Measurements from ENCODE around the gene SGTA.

Gene SGTA

GRCh38 chr19:2770055-2771013 is 12.7 kb downstream of the SGTA start:
- DNase-seq (ENCODE audit: low spot score), result no peak

GRCh38 chr19:2769218-2769617 is 13.9 kb downstream of the SGTA start:
- no peak for DNase-seq (ENCODE audit: low spot score)

GRCh38 chr19:2768365-2769132 is 14.5 kb downstream of the SGTA start:
- DNase-seq (ENCODE audit: low spot score), result no peak

- no peak for DNase-seq (ENCODE audit: low spot score)
Observed at GRCh38 chr19:2767688-2768087, 15.4 kb downstream of the SGTA start.

- DNase-seq (ENCODE audit: low spot score), result no peak
Observed at GRCh38 chr19:2766594-2767372, 16.3 kb downstream of the SGTA start.

GRCh38 chr19:2765376-2765775 is 17.7 kb downstream of the SGTA start:
- DNase-seq (ENCODE audit: low spot score), result no peak

- no peak for DNase-seq (ENCODE audit: low spot score)
Observed at GRCh38 chr19:2764945-2765344, 18.1 kb downstream of the SGTA start.

- DNase-seq (ENCODE audit: low spot score), result no peak
Observed at GRCh38 chr19:2763687-2764086, 19.4 kb downstream of the SGTA start.

- no peak for DNase-seq (ENCODE audit: low spot score)
Observed at GRCh38 chr19:2762783-2763496, 20.1 kb downstream of the SGTA start.

- no peak for DNase-seq (ENCODE audit: low spot score)
Observed at GRCh38 chr19:2761876-2762782, 20.9 kb downstream of the SGTA start.

- no peak for DNase-seq (ENCODE audit: low spot score)
Observed at GRCh38 chr19:2761309-2761677, 21.8 kb downstream of the SGTA start.

GRCh38 chr19:2759965-2760364 is 23.1 kb downstream of the SGTA start:
- no peak for DNase-seq (ENCODE audit: low spot score)

- DNase-seq (ENCODE audit: low spot score), result no peak
Observed at GRCh38 chr19:2759362-2759761, 23.7 kb downstream of the SGTA start.

GRCh38 chr19:2758601-2759313 is 24.3 kb downstream of the SGTA start:
- DNase-seq (ENCODE audit: low spot score), result no peak

- DNase-seq (ENCODE audit: low spot score), result no peak
Observed at GRCh38 chr19:2756921-2757881, 25.9 kb downstream of the SGTA start.

GRCh38 chr19:2756477-2756876 is 26.6 kb downstream of the SGTA start:
- DNase-seq (ENCODE audit: low spot score), result no peak

GRCh38 chr19:2755811-2756210 is 27.3 kb downstream of the SGTA start:
- DNase-seq (ENCODE audit: low spot score), result no peak

GRCh38 chr19:2755448-2755705 is 27.7 kb downstream of the SGTA start:
- no peak for DNase-seq (ENCODE audit: low spot score)
